Astrocyte of the spinal cord (primary cell): ENCODE data around the gene MELTF.

Experiments
- DNase-seq: peaks from one replicate; pipeline ENCODE4 v3.0.0; 2011; ENCODE audit warnings: low read depth, low spot score
- H3K4me3 ChIP-seq: 2 replicates; pipeline ENCODE4 v1.5.1; 2011; ENCODE audit warnings: low read depth, mild to moderate bottlenecking, low read length, moderate library complexity
- CTCF ChIP-seq: IDR thresholded peaks from 2 replicates; pipeline ENCODE4 v1.5.1; 2012; ENCODE audit warnings: low read depth, mild to moderate bottlenecking, low read length, inconsistent platforms
- in situ Hi-C: cut with HindIII; loops from 2 replicates; pipeline ENCODE4 v1.10.0; 2017; ENCODE audit warnings: low sequenced_read_pairs

The MELTF gene

GRCh38 chr3:196992461-196993065, 37.1 kb downstream of the MELTF start:
- H3K4me3 ChIP-seq, result no peak overlapping the region
- in situ Hi-C loops, result no loop called here
- TF ChIP-seq CTCF, result no peak
- DNase-seq, result no peak

- H3K4me3 ChIP-seq, result no peak overlapping the region
- in situ Hi-C loops, result no loop called here
- no peak for DNase-seq
- no peak for TF ChIP-seq CTCF
Measured at GRCh38 chr3:196991581-196992460, 37.8 kb downstream of the MELTF start.

- no peak for DNase-seq
- no peak overlapping the region for H3K4me3 ChIP-seq
- TF ChIP-seq CTCF, result no peak
- in situ Hi-C loops, result no loop called here
Measured at GRCh38 chr3:196990601-196991007, 39.0 kb downstream of the MELTF start.

GRCh38 chr3:196989721-196990262, 39.8 kb downstream of the MELTF start:
- in situ Hi-C loops, result no loop called here
- TF ChIP-seq CTCF, result no peak
- DNase-seq, result no peak
- no peak overlapping the region for H3K4me3 ChIP-seq

GRCh38 chr3:196988241-196989029, 41.2 kb downstream of the MELTF start:
- H3K4me3 ChIP-seq, result no peak overlapping the region
- DNase-seq, result no peak
- in situ Hi-C loops, result no loop called here
- no peak for TF ChIP-seq CTCF

GRCh38 chr3:196987022-196987421, 42.6 kb downstream of the MELTF start:
- H3K4me3 ChIP-seq, result no peak overlapping the region
- in situ Hi-C loops, result no loop called here
- DNase-seq, result no peak
- TF ChIP-seq CTCF, result no peak
